ENCODE results near the gene IMPG2.

- TF ChIP-seq CTCF (IDR thresholded peaks at IDR 0.05; ENCODE audit: low read length) (no peak), EZH2phosphoT487 (IDR thresholded peaks at IDR 0.05; ENCODE audit: low read length) (no peak)
Measured at GRCh38 chr3:101228441-101228840, 91.9 kb downstream of the IMPG2 start.
